Peyer's patch (tissue), 4 donors: ENCODE data around the gene ARSK.

Experiments used
- CTCF ChIP-seq, 6 experiments: fragments of 450-650 bp in 4 of 6; fragments of 200-600 bp in 2 of 6; sonication (generic) in 1 of 6; IDR thresholded peaks; one replicate each; pipeline ENCODE4 v1.5.1; 2017 to 2019; ENCODE audit warnings: antibody characterized with exemption in 6 of 6, mild to moderate bottlenecking in 3 of 6, moderate library complexity in 1 of 6
- POLR2A ChIP-seq, 2 donors: fragments of 450-650 bp; IDR thresholded peaks; one replicate each; pipeline ENCODE4 v1.5.1; 2017; ENCODE audit warnings: antibody characterized with exemption in 2 of 2, mild to moderate bottlenecking in 2 of 2, moderate library complexity in 2 of 2

DNA sequence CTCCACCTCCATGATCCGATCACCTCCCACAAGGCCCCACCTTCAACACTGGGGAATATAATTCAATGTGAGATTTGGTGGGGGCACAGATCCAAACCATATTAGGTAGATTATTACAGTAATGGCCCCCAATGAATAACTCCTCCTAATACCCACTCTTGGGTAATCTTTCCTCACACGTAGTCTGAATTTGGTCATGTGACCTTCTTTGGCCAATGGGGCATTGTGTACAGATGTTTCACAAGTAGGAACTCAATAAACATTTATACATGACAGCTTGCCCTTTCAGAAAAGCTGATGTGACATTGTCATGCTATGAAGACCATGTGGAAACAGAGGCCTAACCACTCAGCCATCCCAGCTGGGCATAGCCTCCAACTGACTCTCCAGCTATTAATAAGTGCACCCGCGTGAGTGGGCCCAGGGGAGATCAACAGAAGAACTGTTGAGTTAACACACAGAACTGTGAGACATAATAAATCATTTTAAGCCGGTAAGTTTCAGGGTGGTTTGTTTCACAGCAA is 75.6 kb downstream of the ARSK start:
- TF ChIP-seq CTCF (IDR thresholded peaks at IDR 0.05) (no peak), POLR2A (IDR thresholded peaks at IDR 0.05) (no peak)
